H9 (cell line): ENCODE measurements around the gene ERN1. TPM values are rescaled to one million over a fixed set of nuclear protein-coding genes. Genes with fewer than 3 reads are reported as not detected.

Experiments
- DNase-seq: peaks from one replicate; pipeline ENCODE4 v3.0.0-alpha.2; 2017
- H2AFZ ChIP-seq: one replicate; pipeline ENCODE4 v1.6.1; 2013; ENCODE audit warnings: mild to moderate bottlenecking, low read length, control low read depth, moderate library complexity
- H2AK5ac ChIP-seq: 2 replicates; pipeline ENCODE4 v1.6.1; 2013; ENCODE audit warnings: low read length, control low read depth, mixed read lengths; ENCODE audit not compliant: insufficient read length
- H2BK120ac ChIP-seq: one replicate; pipeline ENCODE4 v1.6.1; 2013; ENCODE audit warnings: low read depth, mild to moderate bottlenecking, low read length, control low read depth, inconsistent platforms; ENCODE audit not compliant: poor library complexity, severe bottlenecking
- H2BK12ac ChIP-seq: 2 replicates; pipeline ENCODE4 v1.6.1; 2013; ENCODE audit warnings: low read length, control low read depth, mixed read lengths, low read depth; ENCODE audit not compliant: insufficient read length
- H2BK15ac ChIP-seq: 2 replicates; pipeline ENCODE4 v1.6.1; 2013; ENCODE audit warnings: low read depth, low read length, control low read depth
- H2BK20ac ChIP-seq: one replicate; pipeline ENCODE4 v1.6.1; 2013; ENCODE audit warnings: low read depth, mild to moderate bottlenecking, low read length, control low read depth, inconsistent platforms; ENCODE audit not compliant: poor library complexity, severe bottlenecking
- H2BK5ac ChIP-seq: 2 replicates; pipeline ENCODE4 v1.6.1; 2013; ENCODE audit warnings: low read length, control low read depth, mixed read lengths; ENCODE audit not compliant: insufficient read length
- H3K14ac ChIP-seq: 2 replicates; pipeline ENCODE4 v1.6.1; 2013; ENCODE audit warnings: low read length, control low read depth; ENCODE audit not compliant: insufficient read depth
- H3K18ac ChIP-seq: 2 replicates; pipeline ENCODE4 v1.6.1; 2013; ENCODE audit warnings: low read depth, mild to moderate bottlenecking, mixed read lengths, low read length, control low read depth; ENCODE audit not compliant: insufficient read length
- H3K23ac ChIP-seq: 2 replicates; pipeline ENCODE4 v1.6.1; 2013; ENCODE audit warnings: low read length, control low read depth, mixed read lengths, low read depth; ENCODE audit not compliant: insufficient read length
- H3K23me2 ChIP-seq: 2 replicates; pipeline ENCODE4 v1.6.1; 2013; ENCODE audit warnings: low read depth, mild to moderate bottlenecking, mixed read lengths, low read length, control low read depth; ENCODE audit not compliant: insufficient read length, poor library complexity, severe bottlenecking
- H3K27ac ChIP-seq: 2 replicates; pipeline ENCODE4 v1.5.1; 2013; ENCODE audit warnings: low read length, control low read depth, mixed read lengths, low read depth; ENCODE audit not compliant: insufficient read length
- H3K27me3 ChIP-seq: 2 replicates; pipeline ENCODE4 v1.6.1; 2013; ENCODE audit warnings: low read length, control low read depth, inconsistent platforms; ENCODE audit not compliant: insufficient read depth
- H3K4ac ChIP-seq: 2 replicates; pipeline ENCODE4 v1.6.1; 2013; ENCODE audit warnings: low read depth, mild to moderate bottlenecking, control low read depth, inconsistent platforms, low read length, moderate library complexity
- H3K4me1 ChIP-seq: 2 replicates; pipeline ENCODE4 v1.6.1; 2013; ENCODE audit warnings: low read length, control low read depth, inconsistent platforms; ENCODE audit not compliant: insufficient read depth
- H3K4me2 ChIP-seq: 2 replicates; pipeline ENCODE4 v1.6.1; 2013; ENCODE audit warnings: low read length, control low read depth, mixed read lengths; ENCODE audit not compliant: insufficient read length, insufficient read depth
- H3K56ac ChIP-seq: 2 replicates; pipeline ENCODE4 v1.6.1; 2013; ENCODE audit warnings: low read depth, mild to moderate bottlenecking, mixed read lengths, low read length, control low read depth; ENCODE audit not compliant: insufficient read length
- H3K79me1 ChIP-seq: 2 replicates; pipeline ENCODE4 v1.6.1; 2013; ENCODE audit warnings: low read depth, mild to moderate bottlenecking, moderate library complexity, low read length, control low read depth, inconsistent platforms; ENCODE audit not compliant: insufficient read depth, poor library complexity, severe bottlenecking
- H3K79me2 ChIP-seq: 2 replicates; pipeline ENCODE4 v1.6.1; 2013; ENCODE audit warnings: low read length, control low read depth, inconsistent platforms; ENCODE audit not compliant: insufficient read depth
- H3K9ac ChIP-seq: 2 replicates; pipeline ENCODE4 v1.6.1; 2013; ENCODE audit warnings: low read length, control low read depth, mixed read lengths; ENCODE audit not compliant: insufficient read length; ENCODE audit errors: extremely low read depth
- H3K9me3 ChIP-seq: one replicate; pipeline ENCODE4 v1.6.1; 2013; ENCODE audit warnings: low read depth, low read length, inconsistent platforms; ENCODE audit not compliant: control insufficient read depth
- H3T11ph ChIP-seq: one replicate; pipeline ENCODE4 v1.6.1; 2013; ENCODE audit warnings: mild to moderate bottlenecking, low read length, control low read depth, inconsistent platforms
- H4K20me1 ChIP-seq: one replicate; pipeline ENCODE4 v1.6.1; 2013; ENCODE audit not compliant: control insufficient read depth, insufficient read length, insufficient read depth
- H4K5ac ChIP-seq: 2 replicates; pipeline ENCODE4 v1.6.1; 2013; ENCODE audit warnings: low read depth, mild to moderate bottlenecking, mixed read lengths, low read length, control low read depth; ENCODE audit not compliant: insufficient read length
- H4K8ac ChIP-seq: replicated peaks from 2 replicates; pipeline ENCODE4 v1.6.1; 2013; ENCODE audit warnings: low read length, control low read depth, mixed read lengths, low read depth; ENCODE audit not compliant: insufficient read length
- H4K91ac ChIP-seq: 2 replicates; pipeline ENCODE4 v1.6.1; 2013; ENCODE audit warnings: low read depth, mild to moderate bottlenecking, moderate library complexity, mixed read lengths, low read length, control low read depth; ENCODE audit not compliant: insufficient read length
- H3K27ac Mint-ChIP-seq, 3 experiments: 2 replicates in 2 of 3; 3 replicates in 1 of 3; pipeline ENCODE4 v1.8.0; 2020 to 2021; ENCODE audit warnings: mixed read lengths in 3 of 3, mild to moderate bottlenecking in 1 of 3, moderate library complexity in 1 of 3
- H3K27me3 Mint-ChIP-seq: 2 replicates; pipeline ENCODE4 v1.8.0; 2021; ENCODE audit warnings: low read depth, mild to moderate bottlenecking, moderate library complexity, mixed read lengths
- H3K36me3 Mint-ChIP-seq, 3 experiments: 2 replicates in 2 of 3; 3 replicates in 1 of 3; pipeline ENCODE4 v1.8.0; 2020 to 2021; ENCODE audit warnings: low read depth in 3 of 3, mixed read lengths in 3 of 3; ENCODE audit not compliant: insufficient read depth in 1 of 3
- H3K4me1 Mint-ChIP-seq, 2 experiments: 2 replicates each; pipeline ENCODE4 v1.8.0; 2020; ENCODE audit warnings: mixed read lengths in 2 of 2
- H3K4me3 Mint-ChIP-seq, 2 experiments: 2 replicates in 1 of 2; 3 replicates in 1 of 2; pipeline ENCODE4 v1.8.0; 2020 to 2021; ENCODE audit warnings: mild to moderate bottlenecking in 2 of 2, mixed read lengths in 2 of 2, moderate library complexity in 1 of 2
- H3K9me3 Mint-ChIP-seq, 2 experiments: 2 replicates in 1 of 2; 3 replicates in 1 of 2; pipeline ENCODE4 v1.8.0; 2020; ENCODE audit warnings: mild to moderate bottlenecking in 2 of 2, mixed read lengths in 2 of 2, moderate library complexity in 1 of 2
- WGBS: extraction: QIAGEN DNeasy Blood & Tissue Kit; methylation state at CpG from one replicate; pipeline ENCODE4 v1.1.7; 2013; ENCODE audit warnings: missing lambda C conversion rate, low lambda C conversion rate, mixed read lengths; ENCODE audit not compliant: insufficient read length; ENCODE audit errors: extremely low coverage; 5-methylcytosine and 5-hydroxymethylcytosine counted together
- total RNA-seq: library from RNA; stranded (reverse); gene quantifications from 2 replicates; pipeline ENCODE4 v1.2.1, GENCODE V29; 2021
- TF ChIP-seq, protein P1 (sequence below): fragments of 200-600 bp; sonication (generic); conservative IDR thresholded peaks from 3 replicates; pipeline ENCODE4 v1.8.0; 2021; ENCODE audit warnings: antibody characterized with exemption, mild to moderate bottlenecking

ERN1 gene
- total RNA-seq, 1 experiment from 2014 or later: 5.0 TPM

DNA sequence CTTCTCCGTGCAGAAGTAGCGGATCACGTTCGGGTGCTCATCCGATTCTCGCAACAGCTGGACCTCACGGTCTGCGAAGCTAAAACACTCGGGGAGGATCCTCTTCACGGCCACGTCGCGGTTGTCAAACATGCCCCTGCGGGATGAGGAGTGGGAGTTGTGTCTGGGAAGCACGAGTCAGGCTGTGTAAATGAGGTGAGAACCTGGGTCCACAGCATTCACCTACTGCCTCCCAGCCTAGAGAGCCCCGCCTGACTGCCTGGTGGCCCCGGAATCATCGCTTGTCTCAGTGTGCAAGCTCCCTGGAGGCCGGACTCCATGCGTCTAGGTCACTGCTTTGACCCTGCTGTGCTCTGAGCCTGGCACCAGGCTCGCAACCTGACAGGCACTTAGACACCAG lies 75.6 kb downstream of the ERN1 start:
- H2BK120ac ChIP-seq: no peak overlapping the region
- H3K9me3 ChIP-seq: no peaks in the 10 kb centered on the region
- Mint-ChIP-seq H3K4me1 (peaks cover 14 to 19% of the 10 kb centered on the region in 2 experiments), H3K27ac (peak overlapping the region in 1 of 3 experiments; percentile 66; a peak in 2 of 7 replicates), H3K27me3 (no peaks in the 10 kb centered on the region), H3K9me3 (no peaks in the 10 kb centered on the region), H3K4me3 (no peak overlapping the region), H3K36me3 (peaks cover 0 to 16% (median 4%) of the 10 kb centered on the region in 3 experiments; a peak in 6 of 7 replicates)
- no peak overlapping the region for H2AFZ ChIP-seq
- no peak overlapping the region for H4K8ac ChIP-seq
- H2BK20ac ChIP-seq: no peak overlapping the region
- H4K5ac ChIP-seq: no peak overlapping the region
- H3K27ac ChIP-seq: no peak overlapping the region
- DNase-seq: no peak
- no peak overlapping the region for H2BK15ac ChIP-seq
- no peak overlapping the region for H2AK5ac ChIP-seq
- H3K79me1 ChIP-seq: no peaks in the 10 kb centered on the region
- no peaks in the 10 kb centered on the region for H4K20me1 ChIP-seq
- H2BK12ac ChIP-seq: no peak overlapping the region
- no peaks in the 10 kb centered on the region for H3K23me2 ChIP-seq
- no peak overlapping the region for H2BK5ac ChIP-seq
- H4K91ac ChIP-seq: no peak overlapping the region
- no peak overlapping the region for H3K18ac ChIP-seq
- no peak overlapping the region for H3T11ph ChIP-seq
- no peaks in the 10 kb centered on the region for H3K27me3 ChIP-seq
- peaks cover 6% of the 10 kb centered on the region; the same call in 1 of the 2 replicates for H3K4me1 ChIP-seq
- TF ChIP-seq, protein P1, sequence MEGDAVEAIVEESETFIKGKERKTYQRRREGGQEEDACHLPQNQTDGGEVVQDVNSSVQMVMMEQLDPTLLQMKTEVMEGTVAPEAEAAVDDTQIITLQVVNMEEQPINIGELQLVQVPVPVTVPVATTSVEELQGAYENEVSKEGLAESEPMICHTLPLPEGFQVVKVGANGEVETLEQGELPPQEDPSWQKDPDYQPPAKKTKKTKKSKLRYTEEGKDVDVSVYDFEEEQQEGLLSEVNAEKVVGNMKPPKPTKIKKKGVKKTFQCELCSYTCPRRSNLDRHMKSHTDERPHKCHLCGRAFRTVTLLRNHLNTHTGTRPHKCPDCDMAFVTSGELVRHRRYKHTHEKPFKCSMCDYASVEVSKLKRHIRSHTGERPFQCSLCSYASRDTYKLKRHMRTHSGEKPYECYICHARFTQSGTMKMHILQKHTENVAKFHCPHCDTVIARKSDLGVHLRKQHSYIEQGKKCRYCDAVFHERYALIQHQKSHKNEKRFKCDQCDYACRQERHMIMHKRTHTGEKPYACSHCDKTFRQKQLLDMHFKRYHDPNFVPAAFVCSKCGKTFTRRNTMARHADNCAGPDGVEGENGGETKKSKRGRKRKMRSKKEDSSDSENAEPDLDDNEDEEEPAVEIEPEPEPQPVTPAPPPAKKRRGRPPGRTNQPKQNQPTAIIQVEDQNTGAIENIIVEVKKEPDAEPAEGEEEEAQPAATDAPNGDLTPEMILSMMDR: no peak
- no CpG with 5 or more reads among the region's 21 CpGs for WGBS
- H3K56ac ChIP-seq: no peak overlapping the region
- no peak overlapping the region for H3K4me2 ChIP-seq
- no peak overlapping the region for H3K14ac ChIP-seq
- no peak overlapping the region for H3K4ac ChIP-seq
- H3K23ac ChIP-seq: no peak overlapping the region
- no peaks in the 10 kb centered on the region for H3K79me2 ChIP-seq
- H3K9ac ChIP-seq: no peak overlapping the region
